HG03060 (cell line): Measurements from ENCODE around the gene HOXA2.

Source experiments
- ATAC-seq: cut with Tn5 transposase; IDR thresholded peaks from one replicate; pipeline ENCODE4 v1.9.1; 2021; ENCODE audit warnings: low read depth, moderate number of reproducible peaks; ENCODE audit not compliant: unreplicated experiment

Gene HOXA2

DNA sequence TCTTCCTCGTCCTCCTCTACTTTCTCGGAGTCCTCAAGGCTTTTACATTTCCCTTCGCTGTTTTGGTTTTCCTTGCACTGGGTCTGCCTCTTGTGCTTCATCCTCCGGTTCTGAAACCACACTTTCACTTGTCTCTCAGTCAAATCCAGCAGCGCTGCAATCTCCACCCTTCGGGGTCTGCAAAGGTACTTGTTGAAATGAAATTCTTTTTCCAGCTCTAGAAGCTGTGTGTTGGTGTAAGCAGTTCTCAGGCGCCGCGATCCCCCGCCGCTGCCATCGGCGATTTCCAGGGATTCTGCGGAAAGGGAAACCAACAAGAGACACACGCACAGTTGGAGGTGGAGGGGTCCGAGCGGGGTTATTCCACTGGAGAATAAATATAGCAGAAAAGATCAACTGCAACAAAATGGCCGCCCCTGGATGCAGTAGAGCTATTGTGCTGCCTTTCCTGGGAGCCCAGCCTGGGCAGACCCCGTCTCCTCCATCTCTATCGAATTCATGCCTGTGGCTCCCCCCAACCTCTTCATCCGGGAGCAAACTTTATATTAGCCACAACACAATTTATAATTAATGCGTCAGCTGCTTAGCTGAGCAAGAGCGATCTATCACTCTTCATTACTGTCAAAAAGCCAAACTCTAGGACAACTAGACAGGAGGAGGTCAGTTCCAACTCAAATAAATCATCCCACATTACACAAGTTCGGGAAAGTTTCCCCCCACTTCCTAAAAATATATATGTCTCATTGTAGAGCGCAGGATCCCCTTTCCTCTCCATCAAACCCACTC lies 1.1 kb downstream of the HOXA2 start:
- no peak for ATAC-seq

DNA sequence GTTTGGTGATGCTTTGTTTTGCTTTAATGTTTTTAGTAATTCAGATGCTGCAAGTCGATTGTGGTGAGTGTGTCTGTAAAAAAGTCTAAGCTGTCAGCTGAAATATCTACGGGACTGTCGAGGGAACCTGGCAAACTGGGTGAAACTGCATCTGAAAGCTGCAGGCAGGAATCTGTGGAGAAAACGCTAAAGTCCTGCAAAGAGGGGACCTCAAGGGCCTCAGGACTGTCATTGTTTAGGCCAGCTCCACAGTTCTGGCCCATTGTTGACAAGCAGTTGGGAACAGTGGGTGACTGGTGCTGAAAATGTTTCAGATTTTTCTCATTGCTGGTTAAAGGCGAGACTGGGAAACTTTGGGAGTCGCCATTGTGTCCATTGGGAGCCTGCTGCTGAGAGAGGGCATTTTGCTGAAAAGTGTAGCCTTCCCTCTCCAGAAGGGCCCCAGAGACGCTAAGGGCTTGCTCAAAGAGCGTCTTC lies 1.8 kb downstream of the HOXA2 start:
- no peak for ATAC-seq

GRCh38 chr7:27099453-27100370 lies 2.8 kb downstream of the HOXA2 start:
- ATAC-seq = no peak

DNA sequence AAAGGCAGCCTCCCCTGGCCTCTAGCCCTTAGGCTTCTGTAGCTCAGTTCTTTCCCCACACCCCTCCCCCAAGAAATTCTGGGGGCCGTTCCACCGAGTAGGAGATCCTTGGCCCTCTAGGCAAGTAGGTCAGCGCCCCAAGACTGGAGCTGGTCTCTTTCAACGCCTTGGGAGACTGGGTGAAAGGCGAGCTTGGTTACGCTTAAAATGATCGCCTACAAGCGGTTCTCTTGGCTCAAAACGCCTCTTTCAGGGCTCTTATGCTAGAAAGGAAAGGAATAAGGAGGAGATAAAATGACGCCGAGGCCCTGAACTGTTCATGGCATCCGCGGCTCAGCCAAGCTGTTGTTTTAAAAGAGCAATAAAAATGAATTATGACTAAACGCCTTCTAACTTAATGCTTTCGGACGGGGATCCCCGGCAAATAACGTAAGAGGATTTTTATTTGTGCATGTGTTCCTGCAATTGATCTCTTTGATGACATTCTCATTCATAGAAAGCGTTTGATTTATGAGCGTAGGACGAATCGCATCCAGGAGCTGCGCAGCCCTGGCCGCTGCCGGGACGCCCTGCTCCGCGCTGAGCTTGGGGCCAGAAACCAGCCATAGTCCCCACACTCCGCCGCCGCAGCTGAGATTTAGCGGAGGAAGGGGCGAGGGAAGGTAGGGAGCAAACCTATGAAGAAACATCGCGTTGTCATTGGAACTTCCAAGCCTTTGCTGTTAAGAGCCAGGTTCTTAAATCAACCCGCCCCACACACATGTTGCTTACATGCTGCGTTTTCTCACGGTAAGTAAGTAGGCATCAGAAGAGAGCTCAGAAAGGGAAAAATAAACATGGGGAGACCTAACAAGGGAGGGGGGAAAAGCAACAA lies 3.7 kb downstream of the HOXA2 start:
- no peak for ATAC-seq

GRCh38 chr7:27097686-27098577 lies 4.6 kb downstream of the HOXA2 start:
- no peak for ATAC-seq

GRCh38 chr7:27096768-27097514 lies 5.5 kb downstream of the HOXA2 start:
- ATAC-seq = no peak

DNA sequence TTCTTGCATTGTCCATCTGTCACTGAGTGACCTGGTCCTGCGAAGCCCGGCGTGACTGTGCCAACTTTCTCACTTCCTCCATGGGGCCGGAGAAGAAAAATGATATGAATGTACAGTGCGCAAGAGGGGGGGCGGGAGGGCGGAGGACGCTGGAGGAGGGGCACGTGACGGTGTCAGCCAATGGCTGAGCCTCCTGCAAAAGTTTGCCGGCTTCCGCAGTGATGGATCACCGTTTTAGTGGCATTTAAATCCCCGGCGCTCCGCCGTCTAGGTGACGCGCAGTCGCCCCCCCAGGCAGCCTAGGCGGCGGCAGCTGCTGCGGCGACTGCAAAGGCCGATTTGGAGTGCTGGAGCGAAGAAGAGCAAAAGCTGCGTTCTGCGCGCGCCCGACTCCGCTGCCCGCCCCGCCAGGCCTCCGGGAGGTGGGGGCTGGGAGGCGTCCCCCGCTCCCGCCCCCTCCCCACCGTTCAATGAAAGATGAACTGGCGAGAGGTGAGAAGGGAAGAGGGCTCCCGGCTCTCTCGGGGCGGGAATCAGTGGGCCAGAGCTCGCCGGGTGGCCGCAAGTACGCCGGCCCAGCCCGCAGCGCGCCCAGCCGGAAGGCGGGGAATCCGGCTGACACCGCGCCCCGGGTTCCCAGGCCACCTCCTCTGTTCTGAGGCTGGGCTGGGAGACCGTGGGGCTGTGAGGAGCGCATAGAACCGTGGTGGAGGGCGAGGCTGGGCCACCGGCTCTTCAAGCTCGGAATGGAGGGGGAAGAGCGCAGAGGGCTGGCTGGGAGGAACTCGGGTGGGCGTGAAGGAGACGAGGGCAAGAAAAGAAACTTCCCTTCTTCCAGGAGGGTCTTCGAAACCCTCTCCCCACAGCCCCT lies 6.4 kb downstream of the HOXA2 start, which contains the start of gene HOXA1:
Gene HOXA1, minus strand, starts transcription at position 104 of the 871 bp plus-strand sequence. Its CDS starts 88 bp downstream, at position 16.
- peak; percentile 75 for ATAC-seq

DNA sequence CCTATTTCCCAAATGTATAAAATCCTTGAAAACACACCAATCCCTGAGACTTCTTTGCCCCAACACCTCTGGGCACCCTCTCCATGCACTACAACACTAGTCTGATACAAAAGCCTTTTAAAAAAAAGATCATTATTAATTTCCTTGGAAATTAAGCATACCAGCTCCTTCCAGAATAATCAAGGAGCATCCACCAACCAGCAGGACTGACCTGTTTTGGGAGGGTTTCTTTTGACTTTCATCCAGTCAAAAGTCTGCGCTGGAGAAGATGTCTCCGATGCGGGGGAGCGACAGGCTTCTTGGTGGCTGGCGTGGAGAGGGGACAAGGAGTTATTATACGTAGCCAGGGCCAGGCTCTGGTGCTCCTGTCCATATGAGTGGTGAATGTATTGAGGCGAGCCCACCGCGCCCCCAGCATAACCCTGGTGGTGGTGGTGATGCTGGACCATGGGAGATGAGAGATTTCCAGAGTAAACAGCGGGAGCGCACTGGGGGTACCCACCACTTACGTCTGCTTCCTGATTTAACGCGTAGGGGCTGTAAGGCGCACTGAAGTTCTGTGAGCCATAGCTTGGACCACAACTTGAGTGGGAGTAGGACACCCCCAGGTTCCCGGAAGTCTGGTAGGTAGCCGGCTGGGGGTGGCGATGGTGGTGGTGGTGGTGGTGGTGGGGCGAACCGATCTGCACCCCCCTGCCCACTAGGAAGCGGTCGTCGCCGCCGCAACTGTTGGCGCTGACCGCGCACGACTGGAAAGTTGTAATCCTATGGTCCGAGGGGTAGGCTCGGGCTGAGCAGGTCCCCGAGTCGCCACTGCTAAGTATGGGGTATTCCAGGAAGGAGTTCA lies 7.2 kb downstream of the HOXA2 start:
- no peak for ATAC-seq

DNA sequence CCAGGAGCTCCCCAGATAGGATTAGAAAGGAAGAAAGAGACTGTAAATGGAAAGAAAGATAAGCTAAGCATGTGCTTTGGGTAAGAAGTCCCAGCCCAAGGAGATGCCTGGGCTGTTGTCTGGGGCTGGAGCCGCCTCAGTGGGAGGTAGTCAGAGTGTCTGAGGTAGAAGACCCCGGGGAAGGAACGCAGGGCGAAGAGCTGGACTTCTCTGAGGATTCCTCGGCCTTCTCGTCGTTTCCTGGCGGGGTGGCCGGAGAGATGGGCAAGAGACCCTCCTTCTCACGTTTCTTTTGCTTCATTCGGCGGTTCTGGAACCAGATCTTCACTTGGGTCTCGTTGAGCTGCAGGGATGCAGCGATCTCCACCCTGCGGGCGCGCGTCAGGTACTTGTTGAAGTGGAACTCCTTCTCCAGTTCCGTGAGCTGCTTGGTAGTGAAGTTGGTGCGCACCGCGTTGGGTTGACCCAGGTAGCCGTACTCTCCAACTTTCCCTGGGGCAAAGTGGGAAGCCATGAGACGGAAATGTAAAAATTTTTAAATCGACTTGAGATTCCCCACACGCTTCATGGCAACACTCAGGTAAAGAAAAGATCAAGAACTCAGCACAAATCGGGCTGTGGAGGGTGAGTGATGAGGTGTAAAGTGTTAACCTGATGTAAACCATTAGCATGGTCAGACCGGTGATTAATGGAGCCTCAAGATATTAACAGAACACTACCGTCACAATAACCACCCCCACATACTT lies 8.0 kb downstream of the HOXA2 start:
- no peak for ATAC-seq

GRCh38 chr7:27093184-27093895 lies 9.1 kb downstream of the HOXA2 start:
- no peak for ATAC-seq

GRCh38 chr7:27092819-27093110 lies 9.7 kb downstream of the HOXA2 start:
- no peak for ATAC-seq

DNA sequence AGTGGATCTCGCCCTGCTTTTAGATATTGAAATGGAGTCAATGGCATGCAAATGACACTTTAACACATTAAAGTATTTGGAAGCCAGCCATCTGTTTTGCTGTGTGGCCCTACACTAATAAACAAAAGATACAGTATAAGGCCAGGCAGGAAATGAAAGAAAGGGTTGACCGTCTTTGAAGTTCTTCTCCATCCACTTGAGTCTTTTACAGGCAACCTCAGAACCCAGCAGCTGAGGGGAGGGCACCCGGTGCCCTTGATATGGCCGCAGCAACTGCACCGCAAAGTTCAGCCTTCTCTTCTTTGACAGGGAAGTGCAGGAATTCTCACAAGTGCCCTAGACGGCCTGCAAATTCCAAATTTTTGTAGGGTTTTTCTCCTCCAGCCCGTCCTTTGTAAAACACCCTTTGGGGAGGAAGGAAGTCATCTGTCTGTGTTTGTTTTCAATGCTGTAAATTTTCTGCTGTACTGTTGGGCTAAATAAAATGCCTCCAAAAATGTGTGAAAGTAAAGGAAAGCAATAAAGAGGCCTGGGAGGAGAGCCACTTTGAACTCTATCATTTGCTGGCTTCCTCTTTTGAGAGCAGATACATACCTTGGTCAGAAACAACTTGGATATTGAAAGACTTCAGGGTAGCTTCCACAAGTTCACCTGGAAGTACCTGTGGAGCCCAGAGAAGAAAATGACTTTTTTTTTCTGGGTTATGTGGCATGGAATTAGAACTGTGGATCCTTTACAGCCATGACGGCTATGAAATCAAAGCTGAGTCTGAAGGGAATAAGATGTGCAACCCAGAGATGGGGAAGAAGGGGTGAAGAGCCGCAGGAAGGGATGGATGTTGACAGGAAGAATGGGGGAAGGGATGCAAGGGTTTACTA lies 10.3 kb downstream of the HOXA2 start:
- no peak for ATAC-seq

DNA sequence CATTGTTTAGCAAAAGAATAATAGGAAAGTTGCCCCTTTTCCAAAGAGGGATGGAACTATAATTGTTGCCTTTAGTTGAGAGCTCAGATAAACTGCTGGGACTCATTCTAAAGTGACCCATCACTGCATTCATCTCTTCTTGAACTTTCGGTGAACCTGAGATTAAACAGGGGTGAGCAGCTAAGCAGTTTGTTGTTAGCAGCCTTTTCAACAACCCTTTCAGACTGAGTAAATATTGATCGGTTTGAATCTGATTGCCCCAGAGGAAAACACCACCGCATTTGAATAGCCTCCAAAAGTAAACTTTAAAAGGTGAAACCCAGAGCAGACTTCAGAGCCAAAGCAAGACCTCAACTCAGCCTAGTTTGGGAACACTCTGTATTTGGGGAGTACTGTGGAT lies 11.4 kb downstream of the HOXA2 start:
- ATAC-seq = no peak

- no peak for ATAC-seq
Measured at GRCh38 chr7:27088002-27088922, 14.2 kb downstream of the HOXA2 start.
